Vagina (tissue), 2 donors: ENCODE data around the gene PARK7. TPM values are rescaled to one million over a fixed set of nuclear protein-coding genes. Genes with fewer than 3 reads are reported as not detected.
"Not testable (repeated sequence)": the region's sequence is repeated elsewhere in the genome, so short reads cannot be mapped to it uniquely, and the experiment has no call there.

ENCODE experiments used
- DNase-seq, 2 donors: peaks; one replicate each; pipeline ENCODE4 v3.0.0-alpha.2; 2017; ENCODE audit errors: extremely low spot score in 2 of 2
- H3K27ac ChIP-seq: fragments of 200-600 bp; sonication (generic); one replicate; pipeline ENCODE4 v1.5.1; 2019
- H3K27me3 ChIP-seq: fragments of 200-600 bp; sonication (generic); one replicate; pipeline ENCODE4 v1.5.1; 2019
- H3K36me3 ChIP-seq, 2 donors: fragments of 200-600 bp; sonication (generic); one replicate each; pipeline ENCODE4 v1.5.1; 2017 to 2019
- H3K4me1 ChIP-seq: fragments of 200-600 bp; sonication (generic); one replicate; pipeline ENCODE4 v1.5.1; 2019
- H3K4me3 ChIP-seq, 2 donors: fragments of 200-600 bp; sonication (generic); 1 replicate in 1 of 2; 2 replicates in 1 of 2; pipeline ENCODE4 v1.5.1; 2016 to 2019
- H3K9me3 ChIP-seq: fragments of 200-600 bp; sonication (generic); one replicate; pipeline ENCODE4 v1.5.1; 2019
- POLR2A ChIP-seq, 2 donors: fragments of 450-650 bp; IDR thresholded peaks; one replicate each; pipeline ENCODE4 v1.6.1; 2017; ENCODE audit warnings: antibody characterized with exemption in 2 of 2, mild to moderate bottlenecking in 2 of 2, moderate library complexity in 2 of 2
- POLR2AphosphoS5 ChIP-seq, 2 donors: sonication (generic); formaldehyde crosslinking; IDR thresholded peaks; one replicate each; pipeline ENCODE4 v1.9.0; 2017; ENCODE audit warnings: antibody characterized with exemption in 2 of 2, mild to moderate bottlenecking in 2 of 2, low read depth in 1 of 2; ENCODE audit not compliant: insufficient read depth in 1 of 2
- intact Hi-C: fragments of 100-400 bp; cut with DNase I; formaldehyde crosslinking; loops from one replicate; pipeline ENCODE4 v1.15.1; 2023
- total RNA-seq: library from RNA; depleted of rRNA; stranded (reverse); fragments of >200 nt; gene quantifications from one replicate; pipeline ENCODE4 v1.2.3, GENCODE V29; 2016
- TF ChIP-seq, protein P1 (sequence below), 3 experiments: fragments of 450-650 bp in 2 of 3; fragments of 200-600 bp in 1 of 3; sonication (generic) in 1 of 3; IDR thresholded peaks; one replicate each; pipeline ENCODE4 v1.5.1; 2017 to 2019; ENCODE audit warnings: antibody characterized with exemption in 3 of 3, mild to moderate bottlenecking in 2 of 3, moderate library complexity in 2 of 3

PARK7 gene
- total RNA-seq, 1 donor from 2014 or later: 119 TPM

DNA sequence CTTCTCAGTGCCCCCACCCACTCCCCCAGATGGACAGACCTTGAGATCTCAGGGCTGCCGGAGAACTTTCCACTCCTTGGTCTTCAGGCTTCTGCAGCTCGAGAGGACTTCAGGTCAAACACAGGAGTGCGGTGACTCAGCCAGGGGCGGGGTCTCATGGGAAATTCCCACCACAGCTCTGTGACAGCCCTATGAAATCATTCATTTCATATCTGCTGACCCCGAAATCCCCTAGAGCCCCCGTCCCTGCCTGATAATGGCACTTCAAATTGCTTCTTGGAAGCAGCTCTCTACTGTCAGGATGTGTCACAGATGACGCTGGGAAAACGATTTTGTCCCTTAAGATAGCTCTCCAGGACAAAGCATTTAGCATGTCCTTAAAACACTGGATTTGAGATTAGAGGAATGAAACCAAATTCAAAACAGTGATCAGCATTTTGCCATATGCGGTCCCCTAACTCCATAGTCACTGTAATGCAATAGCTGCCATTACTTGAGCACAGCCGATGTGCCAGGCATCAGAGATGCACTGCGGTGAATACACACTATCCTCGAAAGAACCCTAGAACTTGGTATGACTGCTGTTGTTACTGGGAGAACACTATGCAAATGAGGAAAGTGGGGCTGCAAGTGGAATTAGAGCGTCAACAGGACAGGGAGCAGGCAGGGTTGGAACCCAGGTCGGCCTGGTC lies 20.6 kb upstream of the PARK7 start, which contains the start of gene TNFRSF9:
Gene TNFRSF9 (minus strand): TSS at position 95 of the 692 bp plus-strand sequence. CDS start 845 bp downstream, outside the sequence.
- no peak within 1 kb of the TSS for H3K27ac ChIP-seq
- no peaks in the 10 kb centered on the region for H3K27me3 ChIP-seq
- H3K4me1 ChIP-seq: no peaks in the 10 kb centered on the region
- intact Hi-C loops: no loop called here
- no peak within 1 kb of the TSS for H3K4me3 ChIP-seq
- no peaks in the 10 kb centered on the region for H3K9me3 ChIP-seq
- TF ChIP-seq, protein P1, sequence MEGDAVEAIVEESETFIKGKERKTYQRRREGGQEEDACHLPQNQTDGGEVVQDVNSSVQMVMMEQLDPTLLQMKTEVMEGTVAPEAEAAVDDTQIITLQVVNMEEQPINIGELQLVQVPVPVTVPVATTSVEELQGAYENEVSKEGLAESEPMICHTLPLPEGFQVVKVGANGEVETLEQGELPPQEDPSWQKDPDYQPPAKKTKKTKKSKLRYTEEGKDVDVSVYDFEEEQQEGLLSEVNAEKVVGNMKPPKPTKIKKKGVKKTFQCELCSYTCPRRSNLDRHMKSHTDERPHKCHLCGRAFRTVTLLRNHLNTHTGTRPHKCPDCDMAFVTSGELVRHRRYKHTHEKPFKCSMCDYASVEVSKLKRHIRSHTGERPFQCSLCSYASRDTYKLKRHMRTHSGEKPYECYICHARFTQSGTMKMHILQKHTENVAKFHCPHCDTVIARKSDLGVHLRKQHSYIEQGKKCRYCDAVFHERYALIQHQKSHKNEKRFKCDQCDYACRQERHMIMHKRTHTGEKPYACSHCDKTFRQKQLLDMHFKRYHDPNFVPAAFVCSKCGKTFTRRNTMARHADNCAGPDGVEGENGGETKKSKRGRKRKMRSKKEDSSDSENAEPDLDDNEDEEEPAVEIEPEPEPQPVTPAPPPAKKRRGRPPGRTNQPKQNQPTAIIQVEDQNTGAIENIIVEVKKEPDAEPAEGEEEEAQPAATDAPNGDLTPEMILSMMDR (IDR thresholded peaks at IDR 0.05): no peak
- TF ChIP-seq POLR2A (IDR thresholded peaks at IDR 0.05) (no peak), POLR2AphosphoS5 (IDR thresholded peaks at IDR 0.05; ENCODE audit: insufficient read depth in 1 of 2, low read depth in 1 of 2) (no peak)
- DNase-seq: no peak
- H3K36me3 ChIP-seq: no peaks in the 10 kb centered on the region

DNA sequence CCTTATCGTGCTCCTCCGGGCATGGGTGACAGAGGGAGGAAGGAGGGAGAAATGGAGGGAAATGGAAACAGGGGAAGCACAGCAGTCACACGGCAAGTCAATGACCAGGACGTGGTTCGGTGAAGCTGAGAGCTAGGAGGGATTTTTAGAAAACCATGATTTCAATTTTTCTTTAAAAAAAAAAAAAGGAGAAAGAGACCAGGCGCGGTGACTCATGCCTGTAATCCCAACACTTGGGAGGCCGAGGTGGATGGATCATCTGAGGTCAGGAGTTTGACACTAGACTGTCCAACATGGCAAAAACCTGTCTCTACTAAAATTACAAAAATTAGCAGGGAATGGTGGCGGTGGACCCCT lies 20.1 kb upstream of the PARK7 start:
- no peak overlapping the region for H3K4me3 ChIP-seq
- TF ChIP-seq POLR2A (IDR thresholded peaks at IDR 0.05): no peak
- TF ChIP-seq, protein P1 (IDR thresholded peaks at IDR 0.05): no peak
- TF ChIP-seq POLR2AphosphoS5 (IDR thresholded peaks at IDR 0.05; ENCODE audit: insufficient read depth in 1 of 2, low read depth in 1 of 2): no peak
- no peak overlapping the region for H3K27ac ChIP-seq
- H3K36me3 ChIP-seq: no peaks in the 10 kb centered on the region
- no peaks in the 10 kb centered on the region for H3K27me3 ChIP-seq
- no peak for DNase-seq
- H3K4me1 ChIP-seq: no peaks in the 10 kb centered on the region
- no peaks in the 10 kb centered on the region for H3K9me3 ChIP-seq
- intact Hi-C loops: no loop called here

DNA sequence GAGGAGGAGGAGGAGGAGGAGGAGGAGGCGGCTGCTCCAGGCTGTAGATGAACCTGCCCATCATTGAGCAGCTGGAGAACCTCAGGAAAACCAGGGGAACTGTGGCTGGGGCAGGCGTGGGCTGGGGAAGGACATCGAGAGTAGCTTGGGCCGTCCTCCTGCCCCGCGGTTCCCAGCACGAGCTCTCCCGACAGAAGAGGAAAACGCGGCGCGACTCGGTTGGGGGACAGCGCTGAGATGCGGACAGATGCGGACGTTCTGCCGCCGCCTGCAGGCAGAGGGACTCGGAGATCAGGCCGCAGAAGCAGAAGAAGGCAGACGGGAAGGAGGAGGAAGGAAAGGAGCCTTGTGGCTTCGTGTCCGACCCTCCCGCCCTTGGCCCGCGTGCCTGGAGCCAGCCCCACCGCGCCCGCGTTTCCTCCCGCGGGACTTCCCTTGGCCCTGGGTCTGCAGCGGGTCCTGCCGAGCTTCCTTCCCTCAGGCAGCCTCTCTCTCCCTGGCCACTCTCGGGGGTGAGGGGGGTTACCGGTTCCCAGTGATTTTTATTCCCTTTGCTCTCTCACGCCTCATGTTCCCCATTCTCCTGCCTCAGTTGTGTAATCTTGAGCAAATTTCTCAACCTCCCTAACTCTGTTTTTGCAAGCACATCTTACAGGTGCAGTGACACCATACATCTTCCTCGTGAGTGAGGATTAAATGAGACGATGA lies 19.1 kb upstream of the PARK7 start:
- no peaks in the 10 kb centered on the region for H3K4me1 ChIP-seq
- TF ChIP-seq POLR2A (IDR thresholded peaks at IDR 0.05): no peak
- no peak for TF ChIP-seq POLR2AphosphoS5 (IDR thresholded peaks at IDR 0.05; ENCODE audit: insufficient read depth in 1 of 2, low read depth in 1 of 2)
- TF ChIP-seq, protein P1 (IDR thresholded peaks at IDR 0.05): no peak
- H3K27me3 ChIP-seq: no peaks in the 10 kb centered on the region
- peak overlapping the region; percentile 26 to 42 for H3K4me3 ChIP-seq
- no peak for DNase-seq
- peak overlapping the region; percentile 46 for H3K27ac ChIP-seq
- H3K36me3 ChIP-seq: no peaks in the 10 kb centered on the region
- intact Hi-C loops: no loop called here
- H3K9me3 ChIP-seq: no peaks in the 10 kb centered on the region

DNA sequence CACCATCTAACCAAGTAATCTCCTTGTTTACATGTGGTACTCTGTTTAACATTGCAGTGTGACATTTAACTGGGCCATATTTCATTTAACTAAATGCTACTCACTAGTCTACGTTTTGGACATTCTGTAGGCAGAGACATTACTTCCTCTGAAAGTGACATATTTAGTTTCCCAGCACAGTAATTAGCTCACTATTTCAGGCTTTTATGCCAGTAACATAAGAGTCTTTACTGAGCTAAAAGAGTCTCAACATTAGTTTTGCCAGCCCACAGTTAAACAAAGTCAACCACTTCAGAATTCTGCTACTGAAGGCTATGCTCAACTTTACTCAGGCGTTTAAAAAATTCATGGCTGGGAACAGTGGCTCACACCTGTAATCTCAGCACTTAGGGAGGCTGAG lies 18.3 kb upstream of the PARK7 start:
- H3K9me3 ChIP-seq: no peaks in the 10 kb centered on the region
- H3K27me3 ChIP-seq: no peaks in the 10 kb centered on the region
- no peaks in the 10 kb centered on the region for H3K4me1 ChIP-seq
- no peak for DNase-seq
- no peak overlapping the region for H3K27ac ChIP-seq
- H3K36me3 ChIP-seq: no peaks in the 10 kb centered on the region
- TF ChIP-seq, protein P1 (IDR thresholded peaks at IDR 0.05): no peak
- TF ChIP-seq POLR2AphosphoS5 (IDR thresholded peaks at IDR 0.05; ENCODE audit: insufficient read depth in 1 of 2, low read depth in 1 of 2) (no peak), POLR2A (IDR thresholded peaks at IDR 0.05) (no peak)
- intact Hi-C loops: no loop called here
- no peak overlapping the region for H3K4me3 ChIP-seq

DNA sequence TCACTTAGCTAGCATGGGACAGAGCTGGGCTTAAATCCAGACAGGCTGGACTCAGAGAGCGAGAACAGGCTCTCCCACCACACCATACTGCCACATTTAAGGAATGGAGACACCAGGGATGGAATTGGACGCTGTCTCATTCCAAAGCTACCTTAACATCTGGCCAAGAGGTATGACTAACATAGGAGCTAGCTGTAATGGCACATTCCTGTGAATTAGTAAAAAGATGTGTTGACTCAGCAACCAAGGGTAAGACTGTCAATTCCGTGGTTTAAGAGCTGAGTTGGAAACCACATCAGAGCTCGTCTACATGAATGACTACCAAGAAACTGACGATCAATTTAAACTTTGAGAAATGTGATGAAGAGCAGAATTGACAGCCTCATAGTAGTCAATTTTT lies 12.6 kb upstream of the PARK7 start:
- H3K27me3 ChIP-seq: no peaks in the 10 kb centered on the region
- no peak overlapping the region for H3K27ac ChIP-seq
- no peaks in the 10 kb centered on the region for H3K36me3 ChIP-seq
- no peak overlapping the region for H3K4me3 ChIP-seq
- no peak for TF ChIP-seq POLR2AphosphoS5 (IDR thresholded peaks at IDR 0.05; ENCODE audit: insufficient read depth in 1 of 2, low read depth in 1 of 2)
- no peaks in the 10 kb centered on the region for H3K9me3 ChIP-seq
- DNase-seq: no peak
- intact Hi-C loops: no loop called here
- no peaks in the 10 kb centered on the region for H3K4me1 ChIP-seq

DNA sequence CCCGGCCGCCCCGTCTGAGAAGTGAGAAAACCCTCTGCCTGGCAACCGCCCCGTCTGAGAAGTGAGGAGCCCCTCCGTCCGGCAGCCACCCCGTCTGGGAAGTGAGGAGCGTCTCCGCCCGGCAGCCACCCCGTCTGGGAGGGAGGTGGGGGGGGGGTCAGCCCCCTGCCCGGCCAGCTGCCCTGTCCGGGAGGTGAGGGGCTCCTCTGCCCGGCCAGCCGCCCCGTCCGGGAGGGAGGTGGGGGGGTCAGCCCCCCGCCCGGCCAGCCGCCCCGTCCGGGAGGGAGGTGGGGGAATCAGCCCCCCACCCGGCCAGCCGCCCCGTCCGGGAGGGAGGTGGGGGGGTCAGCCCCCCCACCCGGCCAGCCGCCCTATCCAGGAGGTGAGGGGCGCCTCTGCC lies 8.7 kb upstream of the PARK7 start:
- intact Hi-C loops: not testable (repeated sequence)

More for the DNA sequence above, 8.7 kb upstream of the PARK7 start:
- H3K27me3 ChIP-seq, DNase-seq, H3K4me1 ChIP-seq, H3K9me3 ChIP-seq, H3K4me3 ChIP-seq, H3K27ac ChIP-seq, H3K36me3 ChIP-seq: not testable (repeated sequence)
